ENCODE results near the gene IDH1. TPM values are rescaled to one million over a fixed set of nuclear protein-coding genes. Genes with fewer than 3 reads are reported as not detected.

Gene IDH1
- total and polyA plus RNA-seq, 2 of the 13 experiments (the other 11 are each of a cell fraction or from before 2014, with no cell fraction given) = 312 to 1,077 TPM

- TF ChIP-seq MEIS2 (CRISPR knock-in tag; IDR thresholded peaks at IDR 0.05) = peak; percentile 87
- TF ChIP-seq BCLAF1 (IDR thresholded peaks at IDR 0.05) = no peak
- no peak for TF ChIP-seq PLSCR1 (CRISPR knock-in tag; IDR thresholded peaks at IDR 0.05; ENCODE audit: borderline replicate concordance)
- peak; percentile 98 for TF ChIP-seq ZBTB7A (CRISPR knock-in tag; IDR thresholded peaks at IDR 0.05)
- peak; percentile 91 for TF ChIP-seq DMAP1 (CRISPR knock-in tag; IDR thresholded peaks at IDR 0.05)
- TF ChIP-seq ZNF280D (CRISPR knock-in tag; IDR thresholded peaks at IDR 0.05) = peak; percentile 30; the same call in 1 of the 2 replicates
- TF ChIP-seq ZNF503 (CRISPR knock-in tag; IDR thresholded peaks at IDR 0.05) = peak; percentile 92
- no peak; the same call in 1 of the 2 replicates for TF ChIP-seq TOE1 (CRISPR knock-in tag; IDR thresholded peaks at IDR 0.05)
- TF ChIP-seq TEF (CRISPR knock-in tag; IDR thresholded peaks at IDR 0.05) = 0 out of 2 replicates have a peak, but pooled peaks have one; percentile 66
- peak; percentile 68; the same call in 1 of the 2 replicates for TF ChIP-seq ZNF563 (CRISPR knock-in tag; IDR thresholded peaks at IDR 0.05)
- peak; percentile 85; the same call in 1 of the 2 replicates for TF ChIP-seq PRDM10 (CRISPR knock-in tag; IDR thresholded peaks at IDR 0.05; ENCODE audit: low read depth)
- peak; percentile 11; the same call in 1 of the 2 replicates for TF ChIP-seq ZSCAN20 (CRISPR knock-in tag; IDR thresholded peaks at IDR 0.05; ENCODE audit: borderline replicate concordance)
Measured at GRCh38 chr2:208254118-208254870, 577 bp downstream of the IDH1 start (continued).
